WI38 (cell line): Measurements from ENCODE around the gene GRHPR.
"Not testable (repeated sequence)": the region's sequence is repeated elsewhere in the genome, so short reads cannot be mapped to it uniquely, and the experiment has no call there.

Source experiments
- H3K4me3 ChIP-seq: 2 replicates; pipeline ENCODE4 v1.5.1; 2011; ENCODE audit warnings: low read depth, mild to moderate bottlenecking, control low read depth, low read length
- TF ChIP-seq, protein P1 (sequence below): IDR thresholded peaks from 2 replicates; pipeline ENCODE4 v1.5.1; 2012; ENCODE audit warnings: low read depth, mild to moderate bottlenecking, control low read depth, low read length

GRHPR gene

DNA sequence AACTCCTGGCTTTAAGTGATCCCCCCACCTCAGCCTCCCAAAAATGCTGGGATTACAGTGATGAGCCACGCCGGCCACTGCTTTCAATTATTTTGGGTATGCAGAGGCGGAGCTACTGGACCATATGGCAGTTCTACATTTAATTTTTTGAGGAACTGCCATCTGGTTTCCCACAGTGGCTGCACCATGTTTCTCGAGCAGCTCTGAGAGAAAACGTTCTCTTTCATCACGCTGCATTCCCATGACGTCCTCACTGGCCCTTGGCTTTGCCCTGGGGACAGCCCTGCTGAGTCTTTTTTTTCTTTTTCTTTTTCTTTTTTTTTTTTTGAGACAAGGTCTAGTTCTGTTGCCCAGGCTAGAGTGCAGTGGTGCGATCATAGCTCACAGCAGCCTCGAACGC is 35.5 kb upstream of the GRHPR start:
- TF ChIP-seq, protein P1, sequence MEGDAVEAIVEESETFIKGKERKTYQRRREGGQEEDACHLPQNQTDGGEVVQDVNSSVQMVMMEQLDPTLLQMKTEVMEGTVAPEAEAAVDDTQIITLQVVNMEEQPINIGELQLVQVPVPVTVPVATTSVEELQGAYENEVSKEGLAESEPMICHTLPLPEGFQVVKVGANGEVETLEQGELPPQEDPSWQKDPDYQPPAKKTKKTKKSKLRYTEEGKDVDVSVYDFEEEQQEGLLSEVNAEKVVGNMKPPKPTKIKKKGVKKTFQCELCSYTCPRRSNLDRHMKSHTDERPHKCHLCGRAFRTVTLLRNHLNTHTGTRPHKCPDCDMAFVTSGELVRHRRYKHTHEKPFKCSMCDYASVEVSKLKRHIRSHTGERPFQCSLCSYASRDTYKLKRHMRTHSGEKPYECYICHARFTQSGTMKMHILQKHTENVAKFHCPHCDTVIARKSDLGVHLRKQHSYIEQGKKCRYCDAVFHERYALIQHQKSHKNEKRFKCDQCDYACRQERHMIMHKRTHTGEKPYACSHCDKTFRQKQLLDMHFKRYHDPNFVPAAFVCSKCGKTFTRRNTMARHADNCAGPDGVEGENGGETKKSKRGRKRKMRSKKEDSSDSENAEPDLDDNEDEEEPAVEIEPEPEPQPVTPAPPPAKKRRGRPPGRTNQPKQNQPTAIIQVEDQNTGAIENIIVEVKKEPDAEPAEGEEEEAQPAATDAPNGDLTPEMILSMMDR: no peak
- no peak overlapping the region for H3K4me3 ChIP-seq

DNA sequence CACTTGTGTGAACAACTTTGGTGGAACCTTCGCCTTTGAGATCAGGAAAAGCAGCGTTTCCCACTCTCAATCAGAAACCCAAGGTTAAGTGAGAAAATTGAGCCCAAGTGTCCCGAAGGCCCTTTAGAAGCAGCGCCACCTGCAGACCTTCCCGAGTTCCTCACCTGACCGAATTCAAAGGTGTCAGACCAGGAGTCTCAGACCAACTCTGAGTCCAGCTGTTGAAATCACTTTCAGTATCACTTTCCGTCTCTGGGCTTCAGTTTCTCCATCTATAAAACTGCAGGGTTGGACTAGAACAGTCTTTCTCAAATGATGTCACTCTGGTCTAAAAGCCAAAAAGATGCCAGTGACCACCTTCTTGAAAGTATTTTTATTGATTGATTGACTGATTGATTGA is 31.7 kb upstream of the GRHPR start:
- TF ChIP-seq, protein P1: no peak
- no peak overlapping the region for H3K4me3 ChIP-seq

DNA sequence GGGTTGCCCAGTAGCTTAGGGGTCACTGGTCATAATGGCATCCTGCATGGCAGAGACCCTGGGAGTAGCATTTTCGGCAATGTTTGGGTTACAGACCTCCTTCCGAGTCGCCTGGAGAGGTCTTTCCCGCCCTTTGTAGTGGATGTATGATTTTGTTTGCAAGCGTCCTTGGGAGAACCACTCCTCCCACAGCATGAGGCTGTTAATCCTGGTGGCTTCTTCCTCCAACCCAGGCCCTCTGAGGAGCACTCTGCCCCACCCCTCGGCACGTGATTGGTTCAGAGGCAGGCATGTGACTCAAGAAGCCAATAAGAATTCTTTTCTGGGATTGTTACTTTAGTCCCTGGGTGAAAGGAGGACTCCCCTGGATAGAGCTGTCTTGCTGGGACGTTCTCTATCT is 30.2 kb upstream of the GRHPR start:
- H3K4me3 ChIP-seq: no peak overlapping the region
- TF ChIP-seq, protein P1: no peak

DNA sequence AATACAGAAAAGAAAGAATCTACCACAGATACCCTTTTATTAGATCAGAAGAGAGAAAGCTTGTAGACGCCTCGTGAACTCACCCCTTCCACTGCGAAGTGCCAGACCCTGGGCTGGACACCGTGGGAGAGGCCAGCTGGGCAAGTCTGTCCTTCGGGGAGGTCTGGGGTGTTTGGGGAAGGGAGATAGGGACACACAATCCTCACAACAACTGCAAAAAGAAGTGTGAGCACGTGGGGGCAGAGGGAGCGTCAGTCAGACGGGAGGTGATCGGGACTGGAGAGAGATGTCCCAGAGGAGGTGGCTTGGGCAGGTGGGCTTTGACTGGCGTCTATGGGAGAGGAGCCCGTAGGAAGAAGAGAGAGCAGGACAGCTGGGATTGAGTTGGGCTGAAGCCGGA is 27.3 kb upstream of the GRHPR start:
- TF ChIP-seq, protein P1: no peak

DNA sequence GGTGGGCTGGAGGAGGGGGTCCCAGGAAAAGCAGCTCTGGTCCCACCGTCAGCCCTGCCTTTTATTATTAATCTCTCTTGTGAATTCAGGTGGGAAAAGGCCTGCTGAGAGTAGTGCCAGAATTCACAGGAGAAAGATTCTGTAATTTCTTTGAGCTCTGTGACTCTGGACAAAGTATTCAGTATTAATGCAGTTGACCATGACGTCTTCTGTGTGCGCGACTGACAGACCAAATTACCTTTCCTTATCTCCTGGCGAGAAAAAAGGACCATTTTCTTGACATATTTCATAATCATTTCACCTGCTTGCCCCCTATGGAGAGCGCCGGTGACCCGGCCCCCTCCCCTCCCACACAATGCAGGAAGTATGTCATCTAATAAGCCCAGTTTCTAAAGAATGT is 26.8 kb upstream of the GRHPR start:
- TF ChIP-seq, protein P1: no peak
- H3K4me3 ChIP-seq: no peak overlapping the region

More for the DNA sequence above, 27.3 kb upstream of the GRHPR start:
- H3K4me3 ChIP-seq: no peak overlapping the region

DNA sequence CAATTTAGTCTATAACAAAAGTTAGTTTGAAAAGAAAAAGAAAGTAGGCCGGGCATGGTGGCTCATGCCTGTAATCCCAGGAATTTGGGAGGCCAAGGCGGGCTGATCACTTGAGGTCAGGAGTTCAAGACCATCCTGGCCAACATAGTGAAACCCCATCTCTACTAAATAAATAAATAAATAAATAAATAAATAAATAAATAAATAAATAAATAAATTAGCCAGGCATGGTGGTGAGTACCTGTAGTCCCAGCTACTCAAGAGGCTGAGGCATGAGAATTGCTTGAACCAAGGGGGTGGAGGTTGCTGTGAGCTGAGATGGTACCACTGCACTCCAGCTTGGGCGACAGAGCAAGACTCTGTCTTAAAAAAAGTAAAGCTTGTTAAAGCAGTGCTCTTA is 24.5 kb upstream of the GRHPR start:
- not testable (repeated sequence) for H3K4me3 ChIP-seq

DNA sequence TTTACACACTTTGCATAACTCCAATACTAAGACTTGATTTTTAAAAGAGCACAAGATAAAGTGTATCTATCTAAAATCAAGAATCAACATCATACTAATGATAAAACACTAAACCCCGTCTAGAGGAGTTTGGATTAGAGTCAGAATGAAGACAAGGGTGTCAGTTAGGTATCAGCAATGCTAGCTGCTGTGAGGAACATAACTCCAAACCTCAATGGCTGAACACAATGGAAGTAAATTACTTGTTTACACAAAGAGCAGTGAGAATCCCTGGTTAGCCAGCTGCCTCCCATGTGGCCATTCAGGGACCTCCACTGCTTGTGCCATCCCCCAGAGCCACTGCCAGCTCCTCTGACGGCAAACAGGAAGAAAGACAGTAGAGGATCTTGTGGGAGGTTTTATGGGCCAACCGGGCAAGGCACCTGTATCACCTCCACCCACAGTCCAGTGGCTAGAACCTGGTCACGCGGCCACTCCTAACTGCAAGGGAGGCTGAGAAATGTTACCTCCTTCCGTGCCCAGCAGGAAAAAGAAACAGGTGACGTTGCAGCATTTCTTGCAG is 24.0 kb upstream of the GRHPR start:
- TF ChIP-seq, protein P1: no peak
- no peak overlapping the region for H3K4me3 ChIP-seq

DNA sequence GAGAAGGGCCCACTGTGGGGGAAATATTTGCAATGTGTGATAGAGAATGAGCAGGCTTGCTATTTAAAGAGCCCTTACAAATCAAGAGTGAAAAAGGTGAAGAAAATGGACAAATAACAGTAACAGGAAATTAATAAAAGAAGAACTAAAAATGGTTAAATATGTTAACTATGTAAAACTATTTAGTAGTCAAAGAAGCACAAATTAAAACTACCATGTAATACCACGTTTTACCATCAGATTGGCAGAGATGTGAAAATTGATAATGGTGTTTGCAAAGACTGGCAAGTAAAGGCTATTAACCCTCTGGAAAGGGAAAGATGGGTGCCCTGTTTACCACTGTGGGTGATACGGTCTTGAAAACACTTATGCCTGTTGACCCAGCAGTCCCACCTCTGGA is 23.2 kb upstream of the GRHPR start:
- H3K4me3 ChIP-seq: no peak overlapping the region
- TF ChIP-seq, protein P1: no peak
